ENCODE data around the gene SCD5. TPM values are rescaled to one million over a fixed set of nuclear protein-coding genes. Genes with fewer than 3 reads are reported as not detected.

The SCD5 gene
- total and polyA plus RNA-seq, 2 donors (not counting 1 experiment from before 2014, with no cell fraction given): 0.03 TPM; not detected in 1

- H3K4me3 Mint-ChIP-seq: no peak overlapping the region
- peaks cover 3% of the 10 kb centered on the region for H3K27me3 Mint-ChIP-seq
- 60% methylated on average over 1 of the region's 4 CpGs for WGBS (ENCODE audit: insufficient coverage)
- no peaks in the 10 kb centered on the region for H3K9me3 Mint-ChIP-seq (ENCODE audit: insufficient read depth)
- no peaks in the 10 kb centered on the region for H3K4me1 Mint-ChIP-seq
- Histone ChIP-seq H3K9ac (ENCODE audit: low read length) (no peak overlapping the region), H3K4me1 (ENCODE audit: control insufficient read depth in 2 of 2, insufficient read depth in 2 of 2, low read length in 2 of 2) (no peaks in the 10 kb centered on the region), H3K27me3 (replicated peaks in 1 of 4; ENCODE audit: control extremely low read depth in 1 of 4, control insufficient read depth in 3 of 4, insufficient read depth in 4 of 4, low read length in 3 of 4) (no peaks in the 10 kb centered on the region), H3K36me3 (replicated peaks in 1 of 2; ENCODE audit: control extremely low read depth in 1 of 2, control insufficient read depth in 1 of 2, extremely low read depth in 1 of 2, insufficient read depth in 2 of 2, low read length in 1 of 2) (no peaks in the 10 kb centered on the region), H3K9me3 (ENCODE audit: control extremely low read depth in 1 of 3, control insufficient read depth in 2 of 3, insufficient read depth in 1 of 3, low read length in 2 of 3) (no peaks in the 10 kb centered on the region), H3K4me2 (replicated peaks; ENCODE audit: low read depth, low read length, poor library complexity, severe bottlenecking) (no peak overlapping the region), H3K27ac (ENCODE audit: low read length in 2 of 2) (no peak overlapping the region), H2AFZ (ENCODE audit: insufficient read depth, low read depth, low read length, poor library complexity, severe bottlenecking) (no peak overlapping the region), H3K79me2 (ENCODE audit: control insufficient read depth, insufficient read depth, low read length) (no peaks in the 10 kb centered on the region), H3K4me3 (ENCODE audit: control extremely low read depth in 1 of 5, extremely low read depth in 1 of 5, insufficient read depth in 1 of 5, low read depth in 2 of 5, low read length in 4 of 5) (no peak overlapping the region), H4K20me1 (ENCODE audit: control insufficient read depth, insufficient read depth, low read length, poor library complexity, severe bottlenecking) (no peaks in the 10 kb centered on the region)
- no peak overlapping the region for H3K27ac Mint-ChIP-seq
- CTCF ChIA-PET: no interaction called here
- TF ChIP-seq, protein P1, sequence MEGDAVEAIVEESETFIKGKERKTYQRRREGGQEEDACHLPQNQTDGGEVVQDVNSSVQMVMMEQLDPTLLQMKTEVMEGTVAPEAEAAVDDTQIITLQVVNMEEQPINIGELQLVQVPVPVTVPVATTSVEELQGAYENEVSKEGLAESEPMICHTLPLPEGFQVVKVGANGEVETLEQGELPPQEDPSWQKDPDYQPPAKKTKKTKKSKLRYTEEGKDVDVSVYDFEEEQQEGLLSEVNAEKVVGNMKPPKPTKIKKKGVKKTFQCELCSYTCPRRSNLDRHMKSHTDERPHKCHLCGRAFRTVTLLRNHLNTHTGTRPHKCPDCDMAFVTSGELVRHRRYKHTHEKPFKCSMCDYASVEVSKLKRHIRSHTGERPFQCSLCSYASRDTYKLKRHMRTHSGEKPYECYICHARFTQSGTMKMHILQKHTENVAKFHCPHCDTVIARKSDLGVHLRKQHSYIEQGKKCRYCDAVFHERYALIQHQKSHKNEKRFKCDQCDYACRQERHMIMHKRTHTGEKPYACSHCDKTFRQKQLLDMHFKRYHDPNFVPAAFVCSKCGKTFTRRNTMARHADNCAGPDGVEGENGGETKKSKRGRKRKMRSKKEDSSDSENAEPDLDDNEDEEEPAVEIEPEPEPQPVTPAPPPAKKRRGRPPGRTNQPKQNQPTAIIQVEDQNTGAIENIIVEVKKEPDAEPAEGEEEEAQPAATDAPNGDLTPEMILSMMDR (IDR thresholded peaks at IDR 0.05): no peak
- TF ChIP-seq EZH2 (IDR thresholded peaks at IDR 0.05; ENCODE audit: borderline replicate concordance, insufficient read depth, low read depth, low read length, poor library complexity, severe bottlenecking): no peak
- intact Hi-C loops (cut with micrococcal nuclease): no loop called here
- POLR2A ChIA-PET: no interaction called here
- DNase-seq: no peak
- no peak for ATAC-seq (ENCODE audit: low read depth)
These were observed 120.5 kb downstream of the SCD5 start for GRCh38 chr4:82678051-82678450.

DNA sequence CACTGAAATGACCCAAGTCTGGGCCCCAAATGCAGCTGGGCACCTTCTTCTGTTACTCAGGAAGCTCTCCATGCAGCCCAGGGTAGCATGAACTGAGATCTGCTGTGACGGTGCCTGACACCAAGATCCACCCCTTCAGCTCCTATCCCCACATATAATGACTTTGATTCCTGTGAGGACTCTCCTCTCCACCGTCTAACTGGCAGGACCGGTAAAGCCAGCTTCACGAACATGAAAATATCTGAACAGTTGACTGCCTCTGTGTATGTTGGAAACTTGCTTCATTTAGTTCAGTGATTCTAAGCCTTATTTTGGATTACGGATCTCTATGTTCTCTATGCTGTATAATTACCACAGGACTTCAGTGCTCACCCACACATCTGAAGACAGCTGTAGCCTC is 121.3 kb downstream of the SCD5 start:
- WGBS (ENCODE audit: insufficient coverage): 100% methylated on average over 1 of the region's 5 CpGs

More for the DNA sequence above, 121.3 kb downstream of the SCD5 start:
- Histone ChIP-seq H4K20me1 (ENCODE audit: control insufficient read depth, insufficient read depth, low read length, poor library complexity, severe bottlenecking) (no peaks in the 10 kb centered on the region), H3K27me3 (replicated peaks in 1 of 4; ENCODE audit: control extremely low read depth in 1 of 4, control insufficient read depth in 3 of 4, insufficient read depth in 4 of 4, low read length in 3 of 4) (no peaks in the 10 kb centered on the region), H3K79me2 (ENCODE audit: control insufficient read depth, insufficient read depth, low read length) (no peaks in the 10 kb centered on the region), H3K9ac (ENCODE audit: low read length) (no peak overlapping the region), H3K36me3 (replicated peaks in 1 of 2; ENCODE audit: control extremely low read depth in 1 of 2, control insufficient read depth in 1 of 2, extremely low read depth in 1 of 2, insufficient read depth in 2 of 2, low read length in 1 of 2) (no peaks in the 10 kb centered on the region), H3K4me3 (ENCODE audit: control extremely low read depth in 1 of 5, extremely low read depth in 1 of 5, insufficient read depth in 1 of 5, low read depth in 2 of 5, low read length in 4 of 5) (no peak overlapping the region), H3K27ac (ENCODE audit: low read length in 2 of 2) (no peak overlapping the region), H3K4me2 (replicated peaks; ENCODE audit: low read depth, low read length, poor library complexity, severe bottlenecking) (no peak overlapping the region), H3K9me3 (ENCODE audit: control extremely low read depth in 1 of 3, control insufficient read depth in 2 of 3, insufficient read depth in 1 of 3, low read length in 2 of 3) (no peaks in the 10 kb centered on the region), H3K4me1 (ENCODE audit: control insufficient read depth in 2 of 2, insufficient read depth in 2 of 2, low read length in 2 of 2) (no peaks in the 10 kb centered on the region), H2AFZ (ENCODE audit: insufficient read depth, low read depth, low read length, poor library complexity, severe bottlenecking) (no peak overlapping the region)
- Mint-ChIP-seq H3K27me3 (peaks cover 3% of the 10 kb centered on the region), H3K9me3 (ENCODE audit: insufficient read depth) (no peaks in the 10 kb centered on the region), H3K27ac (no peak overlapping the region), H3K4me1 (no peaks in the 10 kb centered on the region), H3K4me3 (no peak overlapping the region)
- ChIA-PET CTCF (no interaction called here), POLR2A (no interaction called here)
- ATAC-seq (ENCODE audit: low read depth) (no peak), DNase-seq (no peak)
- intact Hi-C loops (cut with micrococcal nuclease): no loop called here
- TF ChIP-seq, protein P1 (IDR thresholded peaks at IDR 0.05): no peak
- no peak for TF ChIP-seq EZH2 (IDR thresholded peaks at IDR 0.05; ENCODE audit: borderline replicate concordance, insufficient read depth, low read depth, low read length, poor library complexity, severe bottlenecking)

Measured in B cell (primary cell).